GM19025 (cell line): Measurements from ENCODE around the gene PLEKHG4B.

Experiments
- ATAC-seq: cut with Tn5 transposase; IDR thresholded peaks from one replicate; pipeline ENCODE4 v1.9.1; 2021; ENCODE audit warnings: mild to moderate bottlenecking, low read depth, moderate library complexity; ENCODE audit not compliant: unreplicated experiment

PLEKHG4B gene

GRCh38 chr5:167982-168660 is 76.2 kb downstream of the PLEKHG4B start:
- ATAC-seq, result no peak

- ATAC-seq, result no peak
These were observed 77.2 kb downstream of the PLEKHG4B start for GRCh38 chr5:169071-169727.

GRCh38 chr5:169728-170094 is 77.7 kb downstream of the PLEKHG4B start:
- no peak for ATAC-seq

- no peak for ATAC-seq
These were observed 79.2 kb downstream of the PLEKHG4B start for GRCh38 chr5:170971-171800.

GRCh38 chr5:171801-172331 is 79.9 kb downstream of the PLEKHG4B start:
- ATAC-seq, result no peak

GRCh38 chr5:172421-172820 is 80.5 kb downstream of the PLEKHG4B start:
- ATAC-seq, result no peak

- ATAC-seq, result no peak
These were observed 80.9 kb downstream of the PLEKHG4B start for GRCh38 chr5:172841-173251.

- ATAC-seq, result no peak
These were observed 81.7 kb downstream of the PLEKHG4B start for GRCh38 chr5:173392-174290.

- ATAC-seq, result no peak
These were observed 82.3 kb downstream of the PLEKHG4B start for GRCh38 chr5:174291-174600.

GRCh38 chr5:174876-175465 is 83.0 kb downstream of the PLEKHG4B start:
- no peak for ATAC-seq

- no peak for ATAC-seq
These were observed 84.4 kb downstream of the PLEKHG4B start for GRCh38 chr5:176296-176823.

- no peak for ATAC-seq
These were observed 86.1 kb downstream of the PLEKHG4B start for GRCh38 chr5:178110-178509.

GRCh38 chr5:179401-179800 is 87.4 kb downstream of the PLEKHG4B start:
- ATAC-seq, result no peak

- no peak for ATAC-seq
These were observed 88.4 kb downstream of the PLEKHG4B start for GRCh38 chr5:180286-180918.

- ATAC-seq, result no peak
These were observed 89.2 kb downstream of the PLEKHG4B start for GRCh38 chr5:181160-181559.

GRCh38 chr5:181566-181965 is 89.6 kb downstream of the PLEKHG4B start:
- ATAC-seq, result no peak

- no peak for ATAC-seq
These were observed 90.2 kb downstream of the PLEKHG4B start for GRCh38 chr5:182126-182525.

GRCh38 chr5:184471-184870 is 92.5 kb downstream of the PLEKHG4B start:
- ATAC-seq, result no peak
